Measurements from ENCODE around the gene KLHL25.

KLHL25 gene

GRCh38 chr15:85749261-85750151 is 45.2 kb downstream of the KLHL25 start:
- in situ Hi-C loops (cut with MboI; ENCODE audit: low sequenced_read_pairs): no loop called here

GRCh38 chr15:85748729-85749128 is 46.0 kb downstream of the KLHL25 start:
- in situ Hi-C loops (cut with MboI; ENCODE audit: low sequenced_read_pairs): no loop called here

- in situ Hi-C loops (cut with MboI; ENCODE audit: low sequenced_read_pairs): no loop called here
These were observed 46.5 kb downstream of the KLHL25 start for GRCh38 chr15:85748176-85748575.

- in situ Hi-C loops (cut with MboI; ENCODE audit: low sequenced_read_pairs): no loop called here
These were observed 48.1 kb downstream of the KLHL25 start for GRCh38 chr15:85746641-85747040.

GRCh38 chr15:85745525-85746150 is 49.1 kb downstream of the KLHL25 start:
- in situ Hi-C loops (cut with MboI; ENCODE audit: low sequenced_read_pairs): no loop called here

GRCh38 chr15:85745023-85745422 is 49.7 kb downstream of the KLHL25 start:
- in situ Hi-C loops (cut with MboI; ENCODE audit: low sequenced_read_pairs): no loop called here

GRCh38 chr15:85744579-85744978 is 50.1 kb downstream of the KLHL25 start:
- in situ Hi-C loops (cut with MboI; ENCODE audit: low sequenced_read_pairs): no loop called here

- in situ Hi-C loops (cut with MboI; ENCODE audit: low sequenced_read_pairs): no loop called here
These were observed 51.2 kb downstream of the KLHL25 start for GRCh38 chr15:85743392-85744055.

GRCh38 chr15:85742186-85742821 is 52.4 kb downstream of the KLHL25 start:
- in situ Hi-C loops (cut with MboI; ENCODE audit: low sequenced_read_pairs): no loop called here

GRCh38 chr15:85741662-85742061 is 53.1 kb downstream of the KLHL25 start:
- in situ Hi-C loops (cut with MboI; ENCODE audit: low sequenced_read_pairs): no loop called here

- in situ Hi-C loops (cut with MboI; ENCODE audit: low sequenced_read_pairs): no loop called here
These were observed 53.7 kb downstream of the KLHL25 start for GRCh38 chr15:85741021-85741421.

- in situ Hi-C loops (cut with MboI; ENCODE audit: low sequenced_read_pairs): loop anchor here (10.0 kb wide), 1 partner anchor 98 kb away; no protein-coding TSS in a partner anchor
These were observed 57.7 kb downstream of the KLHL25 start for GRCh38 chr15:85737061-85737460.

- in situ Hi-C loops (cut with MboI; ENCODE audit: low sequenced_read_pairs): loop anchor here (10.0 kb wide), 1 partner anchor 101 kb away; no protein-coding TSS in a partner anchor
These were observed 61.3 kb downstream of the KLHL25 start for GRCh38 chr15:85733416-85733815.

- in situ Hi-C loops (cut with MboI; ENCODE audit: low sequenced_read_pairs): loop anchor here (10.0 kb wide), 1 partner anchor 105 kb away; no protein-coding TSS in a partner anchor
These were observed 64.5 kb downstream of the KLHL25 start for GRCh38 chr15:85730001-85730820.

- in situ Hi-C loops (cut with MboI; ENCODE audit: low sequenced_read_pairs): no loop called here
These were observed 67.7 kb downstream of the KLHL25 start for GRCh38 chr15:85727068-85727467.

- in situ Hi-C loops (cut with MboI; ENCODE audit: low sequenced_read_pairs): no loop called here
These were observed 68.3 kb downstream of the KLHL25 start for GRCh38 chr15:85726454-85726853.

- in situ Hi-C loops (cut with MboI; ENCODE audit: low sequenced_read_pairs): no loop called here
These were observed 69.2 kb downstream of the KLHL25 start for GRCh38 chr15:85725564-85725963.

- in situ Hi-C loops (cut with MboI; ENCODE audit: low sequenced_read_pairs): no loop called here
These were observed 69.7 kb downstream of the KLHL25 start for GRCh38 chr15:85725019-85725418.

GRCh38 chr15:85723960-85724945 is 70.5 kb downstream of the KLHL25 start:
- in situ Hi-C loops (cut with MboI; ENCODE audit: low sequenced_read_pairs): loop anchor here (25.0 kb wide), 1 partner anchor 237 kb away; no protein-coding TSS in a partner anchor

All from HL-60/S4 treated with retinoic acid at 250 ng/mL for 4 days and 3 days (cell line).